ENCODE data around the gene BACH2.
A peak's percentile ranks its signal among the peaks of the same experiment; 100 is the strongest.
"Not testable (repeated sequence)": the region's sequence is repeated elsewhere in the genome, so short reads cannot be mapped to it uniquely, and the experiment has no call there.

BACH2 gene

DNA sequence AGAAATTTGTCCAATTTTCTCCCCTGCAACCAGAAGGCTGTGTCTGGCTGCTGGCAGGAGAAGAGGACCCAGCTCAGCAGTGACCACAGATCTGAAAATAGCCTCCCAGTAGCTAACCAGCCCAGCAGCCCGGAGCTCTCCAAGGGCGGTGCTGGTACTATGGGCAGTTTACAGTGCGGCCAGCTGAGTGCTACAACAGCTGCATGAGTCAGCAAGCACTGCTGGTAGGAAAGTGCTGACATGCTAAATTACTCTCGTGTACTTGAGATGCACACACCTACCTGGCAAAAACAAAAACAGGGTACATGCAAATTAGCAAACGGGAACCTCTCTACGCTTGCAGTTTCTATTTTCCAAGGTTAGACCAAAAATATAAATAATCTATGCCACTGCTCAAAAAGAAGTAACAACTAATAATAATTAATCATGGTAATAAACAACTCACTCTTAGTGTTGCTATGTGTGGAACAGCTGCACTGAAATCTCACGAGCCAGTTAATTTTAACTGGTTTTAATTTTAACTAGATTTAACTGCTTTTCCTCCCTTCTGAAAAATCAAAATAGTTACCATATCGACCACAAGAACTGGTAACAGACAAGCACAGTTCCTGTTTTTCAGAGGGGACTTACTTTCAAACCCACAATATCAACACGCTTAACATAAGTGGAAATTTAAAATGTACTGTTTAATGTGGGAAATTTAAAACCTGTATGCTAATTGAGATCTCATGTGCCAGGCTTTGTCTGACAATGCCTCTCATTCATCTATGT, 10.8 kb downstream of the BACH2 start:
- Histone ChIP-seq H3K4me1 (ENCODE audit: control insufficient read depth, low read length) (peaks cover 100% of the 10 kb centered on the region), H3K36me3 (ENCODE audit: control insufficient read depth, low read length) (peaks cover 97% of the 10 kb centered on the region), H3K79me2 (ENCODE audit: control insufficient read depth, low read length) (peaks cover 100% of the 10 kb centered on the region), H3K4me3 (ENCODE audit: low read length) (peak overlapping the region; percentile 79), H3K27ac (ENCODE audit: low read depth, low read length) (peak overlapping the region; percentile 96), H3K27me3 (ENCODE audit: control insufficient read depth, low read length) (no peaks in the 10 kb centered on the region), H3F3A (ENCODE audit: control insufficient read depth, insufficient read depth) (peaks cover 67% of the 10 kb centered on the region), H3K9me3 (ENCODE audit: control insufficient read depth, insufficient read depth, low read length) (no peaks in the 10 kb centered on the region), H3K9me2 (replicated peaks; ENCODE audit: control insufficient read depth, low read length) (no peaks in the 10 kb centered on the region), H3K4me2 (ENCODE audit: low read length) (peak overlapping the region; percentile 94), H4K20me1 (ENCODE audit: control insufficient read depth, insufficient read depth, low read depth, low read length) (peaks cover 49% of the 10 kb centered on the region)
- TF ChIP-seq, protein P1, sequence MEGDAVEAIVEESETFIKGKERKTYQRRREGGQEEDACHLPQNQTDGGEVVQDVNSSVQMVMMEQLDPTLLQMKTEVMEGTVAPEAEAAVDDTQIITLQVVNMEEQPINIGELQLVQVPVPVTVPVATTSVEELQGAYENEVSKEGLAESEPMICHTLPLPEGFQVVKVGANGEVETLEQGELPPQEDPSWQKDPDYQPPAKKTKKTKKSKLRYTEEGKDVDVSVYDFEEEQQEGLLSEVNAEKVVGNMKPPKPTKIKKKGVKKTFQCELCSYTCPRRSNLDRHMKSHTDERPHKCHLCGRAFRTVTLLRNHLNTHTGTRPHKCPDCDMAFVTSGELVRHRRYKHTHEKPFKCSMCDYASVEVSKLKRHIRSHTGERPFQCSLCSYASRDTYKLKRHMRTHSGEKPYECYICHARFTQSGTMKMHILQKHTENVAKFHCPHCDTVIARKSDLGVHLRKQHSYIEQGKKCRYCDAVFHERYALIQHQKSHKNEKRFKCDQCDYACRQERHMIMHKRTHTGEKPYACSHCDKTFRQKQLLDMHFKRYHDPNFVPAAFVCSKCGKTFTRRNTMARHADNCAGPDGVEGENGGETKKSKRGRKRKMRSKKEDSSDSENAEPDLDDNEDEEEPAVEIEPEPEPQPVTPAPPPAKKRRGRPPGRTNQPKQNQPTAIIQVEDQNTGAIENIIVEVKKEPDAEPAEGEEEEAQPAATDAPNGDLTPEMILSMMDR (IDR thresholded peaks at IDR 0.05; ENCODE audit: low read depth, low read length, poor library complexity, severe bottlenecking) = no peak
- no peak for TF ChIP-seq EZH2phosphoT487 (IDR thresholded peaks at IDR 0.05; ENCODE audit: borderline replicate concordance, low read length)

DNA sequence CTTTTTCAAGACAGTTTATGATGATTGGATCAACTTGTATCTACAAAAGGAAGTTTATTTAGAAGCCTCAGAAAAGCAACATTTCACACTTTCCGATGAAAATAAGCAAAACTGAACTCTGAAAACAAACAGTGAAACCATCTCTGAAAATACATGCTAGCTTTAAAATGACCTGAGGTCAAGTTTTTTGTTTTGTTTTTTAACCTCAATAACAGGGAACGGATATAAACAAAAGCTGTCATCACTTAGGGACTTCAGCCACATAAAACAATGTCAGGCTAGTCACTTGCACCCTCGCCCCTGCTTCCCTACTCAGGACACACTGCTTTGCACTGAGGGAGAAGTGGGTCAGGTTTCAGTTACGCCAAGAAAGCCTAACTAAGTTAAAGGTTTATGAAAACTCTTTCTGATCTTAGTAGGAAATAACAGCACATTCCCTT, 11.6 kb downstream of the BACH2 start:
- H3K4me1 ChIP-seq (ENCODE audit: control insufficient read depth, low read length) = peaks cover 100% of the 10 kb centered on the region
- H3K36me3 ChIP-seq (ENCODE audit: control insufficient read depth, low read length) = peaks cover 97% of the 10 kb centered on the region
- peaks cover 100% of the 10 kb centered on the region for H3K79me2 ChIP-seq (ENCODE audit: control insufficient read depth, low read length)
- peak overlapping the region; percentile 79 for H3K4me3 ChIP-seq (ENCODE audit: low read length)
- no peak for TF ChIP-seq EZH2phosphoT487 (IDR thresholded peaks at IDR 0.05; ENCODE audit: borderline replicate concordance, low read length)
- TF ChIP-seq, protein P1 (IDR thresholded peaks at IDR 0.05; ENCODE audit: low read depth, low read length, poor library complexity, severe bottlenecking) = no peak
- H4K20me1 ChIP-seq (ENCODE audit: control insufficient read depth, insufficient read depth, low read depth, low read length) = peaks cover 49% of the 10 kb centered on the region
- peak overlapping the region; percentile 96 for H3K27ac ChIP-seq (ENCODE audit: low read depth, low read length)
- H3K9me2 ChIP-seq (replicated peaks; ENCODE audit: control insufficient read depth, low read length) = no peaks in the 10 kb centered on the region
- H3K9me3 ChIP-seq (ENCODE audit: control insufficient read depth, insufficient read depth, low read length) = no peaks in the 10 kb centered on the region
- H3F3A ChIP-seq (ENCODE audit: control insufficient read depth, insufficient read depth) = peaks cover 59% of the 10 kb centered on the region
- H3K4me2 ChIP-seq (ENCODE audit: low read length) = peak overlapping the region; percentile 94
- no peaks in the 10 kb centered on the region for H3K27me3 ChIP-seq (ENCODE audit: control insufficient read depth, low read length)

DNA sequence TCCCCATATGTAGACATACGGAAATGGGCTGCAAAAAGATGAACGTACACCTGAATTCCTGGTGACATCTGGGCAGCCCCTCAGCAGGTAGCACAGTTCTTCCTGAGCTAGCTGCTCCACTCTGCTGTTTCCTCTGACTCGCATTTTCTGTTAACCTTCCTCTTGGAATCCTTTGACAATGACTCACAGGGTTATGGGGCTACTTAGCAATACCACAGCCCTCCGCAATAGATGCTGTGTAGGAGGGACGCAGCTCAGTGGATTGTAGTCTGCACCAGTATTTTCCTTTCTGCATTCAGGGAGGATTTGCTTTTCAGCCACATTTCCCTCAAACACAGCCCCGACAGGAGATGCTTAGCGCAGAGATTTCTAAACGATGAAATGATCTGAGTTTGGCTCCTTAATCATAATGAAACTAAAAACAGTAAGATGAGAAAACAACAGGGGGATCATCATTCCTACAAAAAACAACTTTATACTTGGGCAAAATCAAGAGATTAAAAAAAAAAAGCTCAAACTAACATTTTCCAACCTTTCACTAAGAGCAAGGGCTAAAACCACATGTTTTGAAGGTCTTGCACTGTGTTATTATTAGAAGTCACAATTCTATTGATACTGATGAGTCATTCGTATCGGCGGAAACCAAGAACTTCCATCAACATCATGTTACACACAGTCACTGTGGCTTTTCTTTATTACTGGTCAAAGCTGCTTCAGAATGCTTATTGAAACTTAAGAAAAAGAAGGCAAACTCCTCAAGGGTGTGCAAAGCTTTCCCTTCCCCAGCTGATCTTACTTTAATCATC, 12.2 kb downstream of the BACH2 start:
- H3K9me2 ChIP-seq (replicated peaks; ENCODE audit: control insufficient read depth, low read length) = no peaks in the 10 kb centered on the region
- peaks cover 96% of the 10 kb centered on the region for H3K36me3 ChIP-seq (ENCODE audit: control insufficient read depth, low read length)
- H3K27me3 ChIP-seq (ENCODE audit: control insufficient read depth, low read length) = no peaks in the 10 kb centered on the region
- H3K9me3 ChIP-seq (ENCODE audit: control insufficient read depth, insufficient read depth, low read length) = no peaks in the 10 kb centered on the region
- H4K20me1 ChIP-seq (ENCODE audit: control insufficient read depth, insufficient read depth, low read depth, low read length) = peaks cover 48% of the 10 kb centered on the region
- H3K79me2 ChIP-seq (ENCODE audit: control insufficient read depth, low read length) = peaks cover 100% of the 10 kb centered on the region
- peak overlapping the region; percentile 79 for H3K4me3 ChIP-seq (ENCODE audit: low read length)
- TF ChIP-seq EZH2phosphoT487 (IDR thresholded peaks at IDR 0.05; ENCODE audit: borderline replicate concordance, low read length) = no peak
- TF ChIP-seq, protein P1 (IDR thresholded peaks at IDR 0.05; ENCODE audit: low read depth, low read length, poor library complexity, severe bottlenecking) = no peak
- H3K4me1 ChIP-seq (ENCODE audit: control insufficient read depth, low read length) = peaks cover 99% of the 10 kb centered on the region
- peak overlapping the region; percentile 96 for H3K27ac ChIP-seq (ENCODE audit: low read depth, low read length)
- H3F3A ChIP-seq (ENCODE audit: control insufficient read depth, insufficient read depth) = peaks cover 59% of the 10 kb centered on the region
- H3K4me2 ChIP-seq (ENCODE audit: low read length) = peak overlapping the region; percentile 94

DNA sequence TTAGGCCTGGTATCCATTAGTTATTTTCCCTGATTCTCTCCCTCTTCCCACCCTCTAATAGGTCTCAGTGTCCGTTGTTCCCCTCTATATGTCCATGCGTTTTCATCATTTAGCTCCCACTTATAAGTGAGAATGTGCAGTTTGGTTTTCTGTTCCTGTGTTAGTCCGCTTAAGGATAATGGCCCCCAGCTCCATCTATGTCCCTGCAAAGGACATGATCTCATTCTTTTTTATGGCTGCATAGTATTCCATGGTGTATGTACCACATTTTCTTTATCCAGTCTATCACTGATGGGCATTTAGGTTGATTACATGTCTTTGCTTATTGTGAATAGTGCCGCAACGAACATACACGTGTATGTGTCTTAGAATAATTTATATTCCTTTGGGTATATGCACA, 14.4 kb downstream of the BACH2 start:
- Histone ChIP-seq H3K4me3 (ENCODE audit: low read length) (peak overlapping the region; percentile 52), H3K36me3 (ENCODE audit: control insufficient read depth, low read length) (peaks cover 97% of the 10 kb centered on the region), H3K27ac (ENCODE audit: low read depth, low read length) (peak overlapping the region; percentile 29), H3K79me2 (ENCODE audit: control insufficient read depth, low read length) (peaks cover 100% of the 10 kb centered on the region), H3K4me2 (ENCODE audit: low read length) (peak overlapping the region; percentile 70), H3F3A (ENCODE audit: control insufficient read depth, insufficient read depth) (peaks cover 47% of the 10 kb centered on the region), H4K20me1 (ENCODE audit: control insufficient read depth, insufficient read depth, low read depth, low read length) (peaks cover 56% of the 10 kb centered on the region), H3K4me1 (ENCODE audit: control insufficient read depth, low read length) (peaks cover 99% of the 10 kb centered on the region)
- not testable (repeated sequence) for H3K27me3 ChIP-seq (ENCODE audit: control insufficient read depth, low read length); H3K9me2 ChIP-seq (replicated peaks; ENCODE audit: control insufficient read depth, low read length); H3K9me3 ChIP-seq (ENCODE audit: control insufficient read depth, insufficient read depth, low read length)
